T-helper 2 cell (primary cell): ENCODE measurements around the gene SNW1.
"Not testable (repeated sequence)": the region's sequence is repeated elsewhere in the genome, so short reads cannot be mapped to it uniquely, and the experiment has no call there.

Source experiments
- DNase-seq, 5 experiments: peaks; one replicate each; pipeline versions ENCODE4 v3.0.0 to v3.0.0-alpha.2; 2012 to 2022

SNW1 gene

DNA sequence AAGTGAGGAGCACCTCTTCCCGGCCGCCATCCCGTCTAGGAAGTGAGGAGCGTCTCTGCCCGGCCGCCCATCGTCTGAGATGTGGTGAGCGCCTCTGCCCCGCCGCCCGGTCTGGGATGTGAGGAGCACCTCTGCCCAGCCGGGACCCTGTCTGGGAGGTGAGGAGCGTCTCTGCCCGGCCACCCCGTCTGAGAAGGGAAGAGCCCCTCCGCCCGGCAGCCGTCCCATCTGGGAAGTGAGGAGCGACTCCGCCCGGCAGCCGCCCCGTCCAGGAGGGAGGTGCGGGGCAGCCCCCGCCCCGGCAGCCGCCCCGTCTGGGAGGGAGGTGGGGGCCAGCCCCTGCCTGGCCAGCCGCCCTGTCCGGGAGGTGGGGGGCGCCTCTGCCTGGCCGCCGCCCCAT lies 13.5 kb downstream of the SNW1 start:
- not testable (repeated sequence) for DNase-seq

DNA sequence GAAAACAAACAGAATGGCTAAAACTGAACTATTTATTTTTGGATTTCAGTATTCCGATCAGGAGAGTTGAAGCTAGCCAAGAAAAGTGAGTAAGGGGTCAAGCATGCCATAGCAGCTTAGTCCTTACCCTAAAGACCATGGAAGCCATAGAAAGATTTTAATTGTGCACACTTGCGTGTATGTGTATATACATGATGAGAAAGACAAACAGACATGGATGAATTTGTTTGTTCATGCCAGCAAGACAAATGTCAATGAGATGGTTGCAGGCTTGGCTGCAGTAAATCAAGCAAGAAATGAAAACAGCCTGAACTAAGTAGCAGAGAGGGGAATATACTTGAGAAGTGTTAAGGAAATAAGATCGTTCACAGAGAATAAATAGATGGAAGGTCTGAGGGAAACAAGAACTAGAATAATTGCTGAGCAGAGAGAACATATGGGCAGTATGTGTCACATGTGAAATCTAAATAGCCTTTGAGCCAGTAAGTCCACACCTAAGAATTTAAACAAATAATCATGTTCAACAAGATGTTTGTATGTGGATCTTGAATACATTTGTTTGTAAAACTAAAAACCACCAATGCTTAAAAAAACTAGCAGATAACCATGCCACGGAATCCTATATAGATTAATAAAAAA lies 14.8 kb downstream of the SNW1 start:
- DNase-seq = no peak

DNA sequence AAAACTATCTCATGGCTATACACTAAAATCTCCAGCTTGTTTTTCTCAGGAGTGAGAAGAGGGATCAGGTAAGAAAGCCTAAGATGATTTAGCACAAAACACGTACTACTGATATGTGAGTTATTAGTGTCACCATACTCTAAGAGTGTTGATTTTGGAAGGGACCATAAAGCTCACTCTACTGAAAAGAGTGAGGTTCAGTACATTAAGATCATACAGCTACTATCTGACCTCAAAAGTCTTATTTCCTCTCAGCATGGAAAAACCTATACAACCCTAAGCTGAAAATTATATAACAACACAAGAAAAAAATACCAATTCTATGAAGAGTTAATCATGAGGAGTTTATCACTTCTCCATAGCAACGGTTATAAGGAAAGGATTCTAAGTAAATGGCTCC lies 19.5 kb downstream of the SNW1 start:
- no peak for DNase-seq

DNA sequence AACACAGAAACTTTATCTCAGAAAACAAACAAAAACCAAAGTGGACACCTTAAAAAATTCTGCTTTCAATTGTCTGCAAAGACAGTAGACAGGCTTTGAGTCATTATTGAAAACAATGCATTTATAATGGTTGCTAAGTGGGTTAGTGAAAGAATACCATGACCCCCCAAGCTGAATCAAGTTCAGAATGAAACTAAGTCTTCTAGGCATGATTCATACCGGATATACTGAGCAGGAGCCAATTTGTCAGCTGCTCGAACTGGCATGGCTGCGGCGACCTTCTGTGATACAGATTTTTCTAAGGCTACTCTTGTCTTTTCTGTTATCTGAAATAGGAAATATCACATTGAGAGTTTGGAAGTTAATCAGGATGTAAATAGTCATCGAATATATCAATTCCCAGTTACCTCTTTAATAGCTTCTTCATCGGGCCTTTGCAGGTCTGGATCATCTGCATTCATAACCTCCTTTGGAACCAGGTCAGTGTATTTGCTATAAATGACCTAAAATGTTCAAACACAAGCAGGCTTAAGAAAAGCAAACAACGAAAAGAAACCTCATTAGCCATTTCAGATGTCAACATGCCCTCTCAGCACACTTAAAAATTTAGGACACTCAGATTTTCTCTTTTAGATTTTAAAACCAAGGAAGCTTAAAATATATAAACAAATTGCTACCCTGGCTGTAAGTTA lies 22.3 kb downstream of the SNW1 start:
- peak in 1 of 5 experiments; percentile 74 for DNase-seq

DNA sequence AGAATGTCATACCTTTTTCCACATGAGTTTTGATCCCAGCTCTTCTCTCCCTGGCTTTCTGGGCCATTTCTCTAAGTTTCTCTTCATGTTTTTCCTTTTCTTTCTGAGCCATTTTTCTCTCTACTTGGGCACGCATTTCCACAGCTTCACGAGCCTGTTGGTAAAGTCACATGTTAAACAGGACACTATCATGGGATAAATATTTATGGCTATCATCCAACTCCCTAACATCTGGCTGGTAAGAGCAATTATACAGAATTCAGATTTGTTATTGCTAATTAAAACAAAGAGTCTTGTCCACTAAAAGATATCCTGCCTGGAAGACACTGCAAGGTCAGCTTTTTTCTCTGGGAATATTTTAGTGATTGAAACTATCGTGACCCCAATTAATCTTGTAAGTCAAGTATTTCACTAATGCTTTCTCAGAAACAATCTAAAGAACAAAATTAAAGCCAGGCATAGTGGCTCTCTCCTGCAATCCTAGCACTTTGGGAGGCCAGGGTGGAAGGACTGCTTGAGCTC lies 29.9 kb downstream of the SNW1 start:
- no peak for DNase-seq

DNA sequence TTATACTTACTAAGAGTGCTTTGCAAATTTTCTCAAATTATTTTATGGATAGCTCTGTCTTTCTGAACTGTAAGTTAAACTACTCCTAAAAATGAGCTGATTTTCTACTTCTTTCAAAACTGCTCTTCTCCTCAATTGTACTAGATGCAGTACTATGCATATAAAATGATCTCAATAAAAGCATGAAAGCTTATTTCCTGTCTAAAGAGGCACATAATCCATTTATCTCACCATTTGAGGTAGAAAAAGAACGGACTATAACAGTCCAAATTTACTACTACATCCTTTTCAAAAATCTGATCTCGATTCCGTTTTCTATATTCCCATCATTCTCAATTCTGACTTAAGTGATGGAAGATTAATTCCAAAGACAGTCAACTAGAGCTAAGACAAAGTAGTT lies 38.7 kb downstream of the SNW1 start:
- no peak for DNase-seq

DNA sequence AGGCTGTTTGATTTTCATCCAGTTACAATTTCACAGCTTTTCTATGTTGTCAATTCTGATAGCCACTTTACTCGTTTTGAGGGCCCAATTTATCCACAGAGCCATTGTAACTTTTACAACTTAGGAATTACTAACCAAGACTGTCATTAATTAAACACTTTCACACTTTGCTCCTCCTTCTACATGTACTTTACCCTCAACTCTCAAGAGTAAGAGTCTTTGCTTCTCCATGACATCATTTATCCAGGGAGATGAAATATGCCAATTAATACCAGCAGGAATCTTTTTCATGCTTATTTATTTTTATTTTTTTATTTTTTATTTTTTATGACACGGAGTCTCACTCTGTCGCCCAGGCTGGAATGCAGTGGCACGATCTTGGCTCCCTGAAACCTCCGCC lies 39.5 kb downstream of the SNW1 start:
- no peak for DNase-seq

DNA sequence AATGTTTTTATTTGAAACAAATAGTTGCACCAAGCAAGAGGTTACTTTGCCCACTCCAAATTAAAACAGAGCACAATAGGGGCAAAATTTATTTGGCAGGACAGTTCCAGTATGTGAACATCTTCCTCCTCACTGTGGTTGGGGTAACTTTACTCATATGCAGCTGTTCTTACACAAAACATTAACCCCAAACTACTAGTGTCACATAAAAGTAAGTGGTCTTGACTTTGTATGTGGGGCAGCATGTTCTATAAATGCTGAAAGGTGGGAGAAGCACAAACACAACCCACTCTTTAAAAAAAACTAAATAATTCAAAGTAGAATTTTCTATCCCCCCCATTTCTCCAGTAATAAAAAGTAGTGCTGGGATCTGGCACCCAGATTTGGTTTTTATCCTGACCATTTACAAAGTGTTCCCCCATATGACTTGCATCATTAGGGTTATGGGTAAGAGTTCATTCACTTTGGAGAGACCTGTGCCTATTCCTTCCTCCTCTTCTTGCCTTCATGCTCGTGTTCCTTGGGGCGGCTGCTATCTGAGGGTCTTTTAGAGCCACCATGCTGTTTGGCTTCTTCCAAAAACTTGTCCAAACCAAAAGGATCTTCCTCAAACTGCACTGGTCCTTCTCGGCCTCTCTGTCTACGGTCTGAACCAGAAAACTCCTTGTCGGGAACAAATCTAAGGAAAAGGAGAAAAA lies 43.2 kb downstream of the SNW1 start:
- DNase-seq = no peak

DNA sequence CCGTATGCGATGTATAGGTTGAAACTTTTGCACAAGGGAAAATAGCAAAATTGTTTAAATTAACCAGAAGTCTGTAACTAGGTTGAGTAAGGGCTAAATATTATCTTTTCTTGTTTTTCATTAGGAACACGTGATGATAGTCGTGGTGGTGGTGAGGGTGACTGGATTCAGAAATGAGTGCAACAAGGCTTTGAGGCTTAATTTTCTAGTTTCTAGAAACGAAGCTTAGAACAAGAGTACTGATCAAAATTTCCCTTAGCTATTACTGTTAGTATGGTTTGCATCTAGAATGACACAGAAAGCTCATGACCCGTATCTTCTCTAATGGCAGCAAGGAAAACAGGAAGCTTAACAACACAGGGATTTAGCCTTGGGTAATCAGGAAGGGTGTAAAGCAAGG lies 46.0 kb downstream of the SNW1 start:
- peak in 1 of 5 experiments; percentile 42 for DNase-seq

DNA sequence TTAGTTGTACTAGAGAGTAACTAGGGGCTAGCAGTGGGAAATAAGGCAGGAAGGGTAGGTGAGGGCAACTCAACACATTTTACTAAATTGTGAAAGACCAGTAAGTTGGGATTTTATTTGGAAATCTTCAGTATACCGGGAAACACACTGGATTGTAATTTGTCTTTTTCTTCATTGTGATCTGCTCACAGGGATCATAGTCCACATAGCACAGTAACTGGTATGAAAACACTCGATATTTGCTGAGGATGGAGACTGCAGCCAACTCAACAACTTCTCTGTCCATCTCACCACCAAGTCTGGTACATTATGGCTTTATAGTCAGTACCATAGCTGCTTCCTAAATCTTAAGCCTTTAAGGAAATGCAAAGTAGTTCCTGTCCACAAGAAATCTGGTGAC lies 50.6 kb downstream of the SNW1 start:
- no peak for DNase-seq

DNA sequence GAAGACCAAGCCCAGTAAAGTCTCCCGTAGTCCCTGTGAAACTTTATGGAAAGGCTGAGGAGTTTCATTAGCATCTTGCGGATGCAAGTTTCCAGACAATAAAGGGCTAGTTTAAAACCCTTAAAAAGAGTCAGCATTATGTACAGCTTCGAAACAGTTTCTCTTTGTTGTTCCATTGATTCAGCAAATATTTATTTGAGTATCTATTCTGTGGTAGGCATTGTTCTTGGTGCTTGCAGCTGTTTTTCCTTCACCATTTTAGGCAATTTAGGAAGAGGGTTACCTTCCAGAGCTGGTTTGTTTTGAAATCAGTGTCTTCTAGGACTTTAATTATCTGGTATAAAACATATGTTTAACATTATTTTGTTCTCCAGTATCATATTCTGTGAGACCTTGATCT lies 51.5 kb downstream of the SNW1 start:
- DNase-seq = no peak

DNA sequence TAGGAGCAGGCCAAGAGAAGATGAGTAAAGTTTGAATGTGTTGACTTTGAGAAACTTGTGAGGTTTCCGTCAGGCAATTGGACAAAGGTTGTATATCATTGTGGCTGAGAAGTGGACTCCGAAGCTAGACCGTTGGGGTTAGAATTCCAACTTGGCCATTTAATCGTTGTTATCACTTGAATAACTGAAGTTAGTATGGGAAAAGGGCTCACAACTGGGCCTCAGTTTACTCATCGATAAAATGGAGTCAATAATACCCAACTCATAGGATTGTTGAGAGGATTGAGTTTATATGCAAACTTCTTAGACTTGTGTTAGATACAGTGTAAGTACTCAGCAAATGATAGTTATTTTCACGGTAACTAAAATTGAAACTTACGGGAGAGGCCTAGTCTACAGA lies 52.2 kb downstream of the SNW1 start:
- no peak for DNase-seq

DNA sequence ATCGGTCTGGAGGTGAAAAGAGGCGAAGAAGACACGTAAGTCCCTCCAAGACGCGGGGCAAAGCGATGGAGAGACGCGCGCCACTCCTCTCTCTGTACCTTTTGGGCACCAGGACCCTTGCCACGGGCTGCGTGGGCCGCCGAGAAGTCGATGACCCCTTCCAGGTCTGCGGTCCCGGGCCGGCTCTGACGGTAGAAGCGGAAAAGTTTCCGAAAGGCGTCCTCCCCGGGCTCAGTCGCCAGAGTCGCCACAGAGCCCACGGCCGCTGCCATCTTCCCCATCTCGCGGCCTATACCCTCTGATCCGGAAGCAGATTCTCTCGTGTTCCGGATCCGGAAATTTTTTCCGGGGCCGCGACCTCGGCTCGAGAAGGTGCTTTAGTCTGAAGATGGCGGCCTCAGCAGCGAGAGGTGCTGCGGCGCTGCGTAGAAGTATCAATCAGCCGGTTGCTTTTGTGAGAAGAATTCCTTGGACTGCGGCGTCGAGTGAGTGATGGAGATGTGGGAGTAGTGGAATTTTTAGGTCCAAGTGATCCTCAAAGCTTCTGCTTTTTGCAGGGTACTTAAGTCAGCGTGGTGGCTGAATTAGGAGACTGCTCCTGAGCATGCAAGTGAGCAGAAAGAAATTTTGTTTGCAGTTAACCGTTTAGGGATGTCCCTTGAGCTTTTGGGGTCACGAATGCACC lies 53.1 kb downstream of the SNW1 start, which contains the start of the genes ALKBH1 and SLIRP:
TSS of gene ALKBH1 (minus strand) at position 300 of the 685 bp plus-strand sequence. CDS start at position 281, 19 bp downstream.
TSS of gene SLIRP (plus strand) at position 380 of the 685 bp plus-strand sequence. CDS start at position 389, 9 bp downstream.
- peak; percentile 76 to 90 (median 79) for DNase-seq

DNA sequence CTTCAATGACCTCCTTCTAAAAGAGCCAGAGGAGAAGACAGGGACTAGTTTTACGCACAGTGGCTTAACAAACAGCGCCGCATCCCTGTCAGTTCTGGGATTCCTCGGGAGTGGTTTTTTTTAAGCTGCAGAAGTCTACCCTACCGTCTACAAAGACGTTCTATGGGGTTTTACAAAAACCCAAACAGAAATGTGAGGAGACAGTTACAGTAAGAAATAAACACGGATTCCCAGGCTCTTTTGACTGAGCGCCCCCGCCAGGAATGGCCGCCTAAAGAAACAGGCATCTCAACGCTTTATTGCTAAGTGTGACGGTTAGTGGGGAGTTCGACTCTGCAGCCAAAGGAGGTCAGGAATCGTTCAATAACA lies 53.6 kb downstream of the SNW1 start:
- peak in 2 of 5 experiments; percentile 3 to 45 for DNase-seq

DNA sequence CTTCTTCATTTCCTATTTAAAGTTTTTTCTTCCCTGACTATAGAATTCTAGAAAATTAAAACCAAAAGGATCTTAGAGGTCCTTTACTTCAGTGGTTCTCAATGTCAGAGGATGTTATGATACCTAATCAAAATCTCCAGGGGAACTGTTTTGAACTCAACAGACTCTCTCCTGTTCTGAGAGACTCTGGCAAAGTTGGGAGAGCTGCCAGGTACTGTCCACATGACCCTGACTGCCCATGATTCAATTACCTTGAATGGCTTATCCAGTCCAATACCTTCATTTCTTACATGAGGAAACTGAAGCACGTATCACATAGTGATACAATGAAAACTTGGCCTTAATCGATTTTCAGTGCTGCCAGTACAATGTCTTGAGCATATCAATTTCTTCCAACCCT lies 69.7 kb downstream of the SNW1 start:
- DNase-seq = no peak

DNA sequence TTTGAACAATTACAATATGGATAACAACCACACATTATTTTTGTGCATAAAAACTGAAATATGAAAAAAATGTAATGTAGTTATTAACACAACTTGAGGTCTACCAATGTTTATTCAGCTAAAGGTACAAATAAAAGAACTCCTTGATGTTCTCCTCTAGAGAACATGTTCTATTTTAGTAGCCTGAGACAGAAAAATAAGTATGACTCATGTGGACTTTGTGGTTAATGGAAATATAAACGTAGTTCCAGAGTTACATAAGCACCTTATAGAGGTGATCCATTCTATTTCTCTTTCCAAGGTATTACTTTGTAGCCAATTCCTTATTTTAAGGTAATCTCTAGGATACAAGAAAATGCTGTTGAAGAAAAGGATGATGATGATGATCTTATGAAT lies 78.8 kb downstream of the SNW1 start:
- no peak for DNase-seq

DNA sequence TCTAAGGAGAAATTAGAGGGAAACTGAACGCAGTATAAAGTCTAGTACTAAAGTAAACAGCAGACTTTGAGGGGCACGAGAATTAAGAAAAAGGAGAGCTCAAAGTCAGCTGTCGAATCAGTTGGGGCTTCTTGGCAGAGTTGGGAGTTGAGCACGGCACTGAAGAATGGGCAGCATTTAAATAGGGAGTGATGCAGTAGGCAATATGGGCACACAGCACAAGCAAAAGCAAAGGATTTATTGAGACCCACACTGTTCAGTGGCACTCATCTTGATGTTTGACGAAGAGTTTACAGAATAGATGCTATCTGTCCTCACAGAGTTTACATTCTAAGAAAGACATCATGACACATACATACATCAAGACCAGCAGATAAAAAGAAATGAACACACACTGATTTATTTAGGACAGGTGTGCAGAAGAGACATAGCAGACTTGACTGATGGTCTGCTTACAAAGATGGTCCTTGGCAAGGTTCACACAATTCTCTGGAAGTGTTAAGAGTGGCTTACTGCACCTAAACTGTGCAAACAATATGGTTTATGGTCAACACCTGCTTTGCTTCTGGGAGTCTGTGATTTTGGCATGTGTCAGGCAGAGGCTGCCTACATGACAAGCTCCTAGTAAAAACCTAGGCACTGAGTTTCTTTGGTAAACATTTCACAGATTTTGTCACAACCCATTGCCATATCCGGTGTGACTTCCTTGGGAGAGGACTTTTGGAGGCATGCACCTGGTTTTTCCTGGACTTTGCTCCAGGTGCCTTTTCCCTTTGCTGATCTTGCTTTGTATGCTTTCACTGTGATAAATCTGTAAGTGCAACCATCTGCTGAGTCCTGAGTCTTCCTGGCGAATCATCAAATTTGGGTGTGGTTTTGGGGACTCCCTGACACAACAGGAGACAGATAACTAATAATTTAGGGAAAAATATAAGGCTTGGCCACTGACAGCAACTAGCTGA lies 79.5 kb downstream of the SNW1 start:
- no peak for DNase-seq

DNA sequence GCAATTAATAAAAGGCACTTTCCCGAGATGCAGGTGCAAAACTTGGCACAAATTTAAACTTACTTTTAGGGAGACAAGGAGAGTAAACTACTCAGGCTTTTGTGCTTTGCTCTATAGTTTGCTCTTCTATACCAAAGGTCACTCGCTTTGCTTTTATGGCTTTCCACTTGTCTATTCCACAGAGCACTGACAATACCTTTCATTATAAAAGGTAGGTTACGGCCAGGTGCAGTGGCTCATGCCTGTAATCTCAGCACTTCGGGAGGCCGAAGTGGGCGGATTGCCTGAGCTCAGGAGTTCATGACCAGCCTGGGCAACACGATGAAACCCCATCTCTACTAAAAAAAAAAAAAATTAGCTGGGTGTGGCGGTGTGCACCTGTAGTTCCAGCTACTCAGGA lies 86.0 kb downstream of the SNW1 start:
- no peak for DNase-seq

DNA sequence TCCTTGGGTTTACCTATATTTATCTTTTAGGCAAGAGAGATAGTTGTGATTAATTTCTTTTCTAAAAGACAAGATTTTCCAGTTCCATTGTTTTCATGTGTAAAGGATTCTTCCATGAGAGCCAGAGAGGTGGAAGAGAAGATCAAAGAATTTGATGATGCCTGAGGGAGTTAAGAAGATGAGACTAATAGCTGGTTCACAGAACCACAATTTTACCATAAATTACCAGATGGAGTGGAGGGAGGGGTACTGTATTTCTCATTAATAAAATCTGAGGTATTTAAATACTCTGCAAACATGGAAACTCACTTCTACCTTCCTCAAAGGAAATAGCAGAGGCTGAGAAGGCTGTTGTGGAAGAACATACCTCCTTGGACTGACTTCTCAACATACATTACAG lies 87.8 kb downstream of the SNW1 start:
- no peak for DNase-seq
